ENCODE data around the gene GPR84. TPM values are rescaled to one million over a fixed set of nuclear protein-coding genes. Genes with fewer than 3 reads are reported as not detected.

Gene GPR84
- total and polyA plus RNA-seq, 9 of the 15 experiments (the other 6 are each of a cell fraction or from before 2014, with no cell fraction given) = 0.07 to 0.18 (median 0.11) TPM; not detected in 5

- TF ChIP-seq, protein P1, sequence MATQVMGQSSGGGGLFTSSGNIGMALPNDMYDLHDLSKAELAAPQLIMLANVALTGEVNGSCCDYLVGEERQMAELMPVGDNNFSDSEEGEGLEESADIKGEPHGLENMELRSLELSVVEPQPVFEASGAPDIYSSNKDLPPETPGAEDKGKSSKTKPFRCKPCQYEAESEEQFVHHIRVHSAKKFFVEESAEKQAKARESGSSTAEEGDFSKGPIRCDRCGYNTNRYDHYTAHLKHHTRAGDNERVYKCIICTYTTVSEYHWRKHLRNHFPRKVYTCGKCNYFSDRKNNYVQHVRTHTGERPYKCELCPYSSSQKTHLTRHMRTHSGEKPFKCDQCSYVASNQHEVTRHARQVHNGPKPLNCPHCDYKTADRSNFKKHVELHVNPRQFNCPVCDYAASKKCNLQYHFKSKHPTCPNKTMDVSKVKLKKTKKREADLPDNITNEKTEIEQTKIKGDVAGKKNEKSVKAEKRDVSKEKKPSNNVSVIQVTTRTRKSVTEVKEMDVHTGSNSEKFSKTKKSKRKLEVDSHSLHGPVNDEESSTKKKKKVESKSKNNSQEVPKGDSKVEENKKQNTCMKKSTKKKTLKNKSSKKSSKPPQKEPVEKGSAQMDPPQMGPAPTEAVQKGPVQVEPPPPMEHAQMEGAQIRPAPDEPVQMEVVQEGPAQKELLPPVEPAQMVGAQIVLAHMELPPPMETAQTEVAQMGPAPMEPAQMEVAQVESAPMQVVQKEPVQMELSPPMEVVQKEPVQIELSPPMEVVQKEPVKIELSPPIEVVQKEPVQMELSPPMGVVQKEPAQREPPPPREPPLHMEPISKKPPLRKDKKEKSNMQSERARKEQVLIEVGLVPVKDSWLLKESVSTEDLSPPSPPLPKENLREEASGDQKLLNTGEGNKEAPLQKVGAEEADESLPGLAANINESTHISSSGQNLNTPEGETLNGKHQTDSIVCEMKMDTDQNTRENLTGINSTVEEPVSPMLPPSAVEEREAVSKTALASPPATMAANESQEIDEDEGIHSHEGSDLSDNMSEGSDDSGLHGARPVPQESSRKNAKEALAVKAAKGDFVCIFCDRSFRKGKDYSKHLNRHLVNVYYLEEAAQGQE (IDR thresholded peaks at IDR 0.05; ENCODE audit: borderline replicate concordance) = no peak
- TF ChIP-seq, protein P1 (CRISPR knock-in tag; IDR thresholded peaks at IDR 0.05; ENCODE audit: low read depth) = no peak
- TF ChIP-seq NFE2L1 (tag; IDR thresholded peaks at IDR 0.05; ENCODE audit: borderline replicate concordance, low read depth) (no peak), DDX20 (tag; IDR thresholded peaks at IDR 0.05; ENCODE audit: low read depth) (no peak), ZNF197 (CRISPR knock-in tag; IDR thresholded peaks at IDR 0.05; ENCODE audit: low read depth) (no peak), CHAMP1 (IDR thresholded peaks at IDR 0.05) (no peak), DPF2 (IDR thresholded peaks at IDR 0.05) (0 out of 2 replicates have a peak, but pooled peaks have one; percentile 24), POLR2A (conservative IDR thresholded peaks at IDR 0.05) (0 out of 2 replicates have a peak, but pooled peaks have one; percentile 25), ARID4B (CRISPR knock-in tag; IDR thresholded peaks at IDR 0.05) (peak; percentile 58), NR0B1 (IDR thresholded peaks at IDR 0.05; ENCODE audit: partially characterized antibody) (no peak), ZNF232 (CRISPR knock-in tag; IDR thresholded peaks at IDR 0.05) (no peak)
These were observed 18.8 kb upstream of the GPR84 start (continued) for GRCh38 chr12:54383041-54383609.

All from K562 (cell line).